HL-60/S4 treated with retinoic acid at 250 ng/mL for 4 days and 3 days (cell line): ENCODE results near the gene PLCXD3.

Experiments
- in situ Hi-C: fragments of 300-500 bp; cut with MboI; formaldehyde crosslinking; loops from 2 replicates; pipeline ENCODE4 v1.7.0; 2022; ENCODE audit warnings: low sequenced_read_pairs

The PLCXD3 gene

DNA sequence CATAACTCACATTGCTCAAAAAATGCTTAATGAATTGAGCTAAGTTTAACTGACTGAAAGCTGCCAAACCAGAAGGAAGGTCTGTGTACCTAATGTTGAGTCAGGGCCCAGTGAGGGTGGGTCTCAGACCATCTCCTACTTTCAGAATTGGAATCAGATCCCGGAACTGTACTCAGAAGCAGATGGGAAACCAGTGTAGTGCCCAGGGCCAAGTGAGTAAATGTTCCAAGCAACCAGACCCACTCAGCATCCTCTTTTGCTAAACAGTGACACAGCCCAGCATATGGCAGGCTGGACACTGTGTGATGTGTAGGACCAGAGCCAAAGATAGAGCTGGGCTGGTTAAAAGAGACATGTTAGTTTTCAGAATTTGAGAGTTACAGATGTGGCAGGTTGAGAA, 94.1 kb downstream of the PLCXD3 start:
- in situ Hi-C loops = no loop called here

DNA sequence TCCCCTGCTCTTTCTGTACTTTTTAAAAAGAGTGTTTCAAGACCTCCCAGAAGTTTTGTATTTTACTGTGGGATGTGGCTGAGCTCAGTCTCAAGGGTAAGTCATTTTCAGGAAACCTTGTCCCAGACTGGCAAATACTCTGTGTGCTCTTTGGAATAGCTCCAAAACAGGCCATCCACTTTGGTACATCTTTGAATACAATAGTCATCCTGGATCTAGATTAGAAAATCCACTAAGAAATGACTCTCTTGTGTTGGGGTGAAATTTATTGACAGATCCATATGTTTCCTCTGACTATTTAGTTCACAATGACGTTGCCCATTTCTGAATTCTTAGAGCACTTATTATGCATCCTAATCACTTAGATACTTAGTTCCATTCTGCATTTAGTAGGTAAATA, 95.2 kb downstream of the PLCXD3 start:
- in situ Hi-C loops = no loop called here

GRCh38 chr5:41414598-41414997, 95.8 kb downstream of the PLCXD3 start:
- in situ Hi-C loops = no loop called here

GRCh38 chr5:41413074-41413473, 97.3 kb downstream of the PLCXD3 start:
- in situ Hi-C loops = no loop called here

DNA sequence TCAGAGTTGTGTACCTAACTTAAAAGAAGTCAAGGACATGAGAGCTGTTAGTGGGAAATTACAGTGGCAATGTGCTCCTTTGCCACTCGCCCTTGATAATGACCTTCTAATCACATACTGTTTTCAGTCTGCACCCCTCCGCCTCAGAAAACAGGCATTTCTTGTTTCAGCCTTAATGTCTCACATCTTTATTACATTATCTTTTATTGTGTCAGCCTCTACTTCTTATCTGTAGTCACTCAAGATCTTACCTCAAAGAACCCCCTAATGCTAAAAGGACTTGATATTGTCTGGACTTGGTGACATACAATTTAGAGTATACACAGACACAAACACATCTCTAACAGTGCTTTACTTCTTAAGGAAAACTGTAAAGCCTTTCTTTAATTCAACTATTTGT, 97.9 kb downstream of the PLCXD3 start:
- in situ Hi-C loops = no loop called here

DNA sequence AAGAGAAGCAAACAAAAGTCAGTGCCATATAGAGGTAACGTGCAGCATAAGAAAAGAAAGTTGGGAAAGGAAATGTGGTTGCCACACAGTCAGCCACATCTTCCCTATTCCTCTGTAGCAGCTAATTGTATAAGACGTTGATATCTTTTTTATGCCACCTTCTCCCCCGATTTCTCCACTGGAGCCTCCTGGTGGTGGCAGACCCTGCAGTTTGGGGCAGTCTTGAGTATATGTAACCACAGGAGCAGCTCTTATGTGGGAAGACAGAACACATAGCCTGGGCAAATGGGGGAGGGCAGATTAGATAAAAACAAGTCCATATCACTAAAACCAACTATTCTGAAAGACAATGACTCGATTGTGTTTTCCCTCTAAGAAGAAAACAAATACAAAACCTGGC, 99.7 kb downstream of the PLCXD3 start:
- in situ Hi-C loops = no loop called here

DNA sequence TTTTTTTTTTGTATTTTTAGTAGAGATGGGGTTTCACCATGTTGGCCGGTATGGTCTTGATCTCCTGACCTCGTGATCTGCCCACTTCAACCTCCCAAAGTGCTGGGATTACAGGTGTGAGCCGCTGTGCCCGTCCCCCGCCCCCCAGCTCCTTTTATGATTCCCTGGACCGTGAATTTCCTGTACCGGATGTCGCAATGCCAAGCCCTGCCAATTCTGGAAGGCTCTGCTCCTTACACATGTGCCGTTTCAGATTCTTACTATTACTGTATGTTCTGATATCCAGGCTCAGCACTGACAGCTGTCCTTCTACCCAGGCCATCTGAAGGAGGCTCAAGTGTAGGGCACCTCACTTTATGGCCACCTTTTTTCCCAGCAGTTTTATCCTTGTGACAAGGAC, 100.1 kb downstream of the PLCXD3 start:
- in situ Hi-C loops = no loop called here

GRCh38 chr5:41408676-41409443, 101.5 kb downstream of the PLCXD3 start:
- in situ Hi-C loops = no loop called here

DNA sequence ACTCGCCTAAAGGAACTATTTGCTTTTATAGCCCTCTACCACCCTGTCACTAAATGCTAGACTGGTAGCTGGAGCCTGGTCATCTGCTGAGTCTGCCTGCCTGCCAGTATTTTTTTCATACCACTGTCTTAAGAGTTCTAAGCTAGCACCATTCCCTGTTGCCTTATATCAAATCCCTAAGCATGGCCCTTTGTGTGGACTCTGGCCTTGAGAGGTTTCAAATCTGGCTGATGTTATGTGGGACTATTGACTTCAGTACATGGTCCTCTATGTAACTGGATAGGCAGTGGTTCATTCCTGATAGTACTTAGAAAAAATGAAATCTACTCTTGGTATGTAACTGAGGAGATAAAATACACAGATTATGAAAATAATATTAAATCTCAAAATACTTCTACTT, 103.5 kb downstream of the PLCXD3 start:
- in situ Hi-C loops = no loop called here

DNA sequence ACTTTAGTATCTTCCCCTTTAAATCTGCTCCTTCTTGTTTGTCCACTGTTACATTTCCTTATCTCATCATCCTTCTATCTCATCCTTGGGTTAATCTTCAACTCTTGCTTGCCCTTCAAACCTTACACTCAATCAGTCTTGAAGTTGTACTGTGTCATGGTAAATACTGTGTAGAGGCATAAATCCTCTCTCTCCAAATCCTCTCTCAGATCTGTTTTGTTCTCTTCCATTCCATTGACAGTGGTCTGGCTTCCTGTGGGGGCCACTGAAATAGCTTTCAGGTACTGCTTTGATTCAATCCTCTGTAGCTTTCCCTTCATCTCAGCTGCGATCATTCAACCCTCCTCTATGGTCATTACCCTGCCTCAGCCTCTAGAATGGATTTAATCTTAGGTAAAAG, 104.0 kb downstream of the PLCXD3 start:
- in situ Hi-C loops = no loop called here

GRCh38 chr5:41404757-41405156, 105.6 kb downstream of the PLCXD3 start:
- in situ Hi-C loops = no loop called here

GRCh38 chr5:41403846-41404245, 106.6 kb downstream of the PLCXD3 start:
- in situ Hi-C loops = no loop called here

DNA sequence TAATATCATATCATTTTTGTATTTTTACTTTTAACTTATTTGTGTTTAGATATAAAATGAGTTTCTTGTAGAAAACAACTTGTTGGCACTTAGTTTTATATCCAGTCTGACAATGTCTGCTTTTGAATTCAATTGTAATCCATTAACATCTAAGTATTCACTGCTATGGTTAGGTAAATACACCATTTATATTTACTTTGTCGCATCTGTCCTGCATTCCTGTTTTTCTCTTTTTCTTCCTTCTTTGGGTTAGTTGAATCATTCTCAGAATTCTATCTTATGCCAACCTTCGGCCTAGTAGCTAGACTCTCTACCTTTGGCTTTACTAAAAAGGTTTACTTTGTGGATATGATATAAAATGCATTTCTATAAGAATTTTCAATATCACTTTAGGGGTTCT, 107.6 kb downstream of the PLCXD3 start:
- in situ Hi-C loops = no loop called here

DNA sequence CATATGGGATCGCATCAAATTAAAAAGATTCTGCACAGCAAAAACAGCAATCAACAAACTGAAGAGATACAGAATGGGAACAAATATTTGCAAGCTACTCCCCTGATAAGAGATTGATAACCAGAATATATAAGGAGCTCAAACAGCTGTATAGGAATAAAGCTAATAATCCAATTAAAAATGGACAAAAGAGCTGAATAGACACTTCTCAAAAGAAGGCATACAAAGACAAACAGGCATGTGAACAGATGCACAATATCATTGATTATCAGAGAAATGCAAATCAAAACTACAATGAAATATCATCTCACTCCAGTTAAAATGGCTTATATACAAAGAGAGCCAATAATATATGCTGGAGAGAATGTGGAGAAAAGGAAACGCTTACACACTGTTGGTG, 110.6 kb downstream of the PLCXD3 start:
- in situ Hi-C loops = no loop called here

GRCh38 chr5:41392016-41392415, 118.4 kb downstream of the PLCXD3 start:
- in situ Hi-C loops = no loop called here

- in situ Hi-C loops = no loop called here
Measured at GRCh38 chr5:41374631-41375030, 135.8 kb downstream of the PLCXD3 start.

DNA sequence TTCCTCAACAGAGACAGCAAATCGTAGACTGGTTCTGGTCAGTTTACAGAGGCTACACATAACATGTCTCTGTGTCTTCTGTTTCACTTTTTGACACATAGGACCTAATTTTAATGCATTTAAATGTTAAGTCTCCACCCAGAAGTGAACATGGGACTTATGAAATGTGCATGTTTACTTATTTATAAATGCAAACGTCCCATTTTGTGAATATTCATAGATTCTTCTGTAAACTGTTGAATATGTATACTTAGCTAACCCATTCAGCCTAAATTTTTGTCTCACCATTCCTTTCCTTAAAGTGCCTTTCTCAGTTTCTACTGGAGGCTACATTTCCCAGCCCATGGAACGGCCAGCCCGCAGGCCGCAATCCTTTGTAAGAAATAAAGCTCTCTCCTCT, 137.2 kb downstream of the PLCXD3 start:
- in situ Hi-C loops = no loop called here

DNA sequence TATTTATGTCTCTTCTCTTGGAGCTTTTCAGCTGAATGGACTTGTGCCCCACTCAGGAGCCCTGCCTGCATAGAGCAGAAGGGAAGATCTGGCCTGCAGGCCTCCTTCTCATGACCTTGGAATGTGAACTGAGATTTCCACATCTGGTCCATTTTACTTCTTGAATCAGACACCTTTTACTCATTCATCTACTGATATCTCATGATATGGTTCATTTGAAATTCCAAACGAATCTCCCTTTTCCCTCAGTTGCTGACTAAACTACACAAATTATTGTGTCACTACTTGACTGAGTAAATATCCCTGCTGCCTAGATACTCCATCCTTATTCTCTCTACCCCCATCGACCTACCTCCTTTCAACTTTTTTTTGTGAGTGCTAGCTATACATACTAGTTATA, 138.7 kb downstream of the PLCXD3 start:
- in situ Hi-C loops = no loop called here

- in situ Hi-C loops = no loop called here
Measured at GRCh38 chr5:41370482-41370881, 139.9 kb downstream of the PLCXD3 start.

GRCh38 chr5:41369799-41370198, 140.6 kb downstream of the PLCXD3 start:
- in situ Hi-C loops = no loop called here

GRCh38 chr5:41368158-41368557, 142.2 kb downstream of the PLCXD3 start:
- in situ Hi-C loops = no loop called here

- in situ Hi-C loops = no loop called here
Measured at GRCh38 chr5:41365369-41365768, 145.0 kb downstream of the PLCXD3 start.

- in situ Hi-C loops = no loop called here
Measured at GRCh38 chr5:41364346-41364745, 146.1 kb downstream of the PLCXD3 start.
